H1 (cell line): ENCODE data around the gene TFF1. TPM values are rescaled to one million over a fixed set of nuclear protein-coding genes. Genes with fewer than 3 reads are reported as not detected.

Experiments used
- BCL11A ChIP-seq, 2 experiments: IDR thresholded peaks; one replicate each; pipeline ENCODE4 v1.6.1; 2011; ENCODE audit warnings: low read depth in 2 of 2, low read length in 2 of 2, mild to moderate bottlenecking in 2 of 2
- KDM1A ChIP-seq: fragments of 200-600, 300-600 bp; sonication (generic); IDR thresholded peaks from 2 replicates; pipeline ENCODE4 v1.7.1; 2016; ENCODE audit warnings: mild to moderate bottlenecking, low read length, borderline replicate concordance
- MAX ChIP-seq: IDR thresholded peaks from 2 replicates; pipeline ENCODE4 v1.6.1; 2012; ENCODE audit warnings: inconsistent platforms
- RFX5 ChIP-seq: IDR thresholded peaks from 2 replicates; pipeline ENCODE4 v1.6.1; 2011; ENCODE audit warnings: low read depth, low read length, improper control_type of control experiment, borderline replicate concordance
- RNF2 ChIP-seq: fragments of 200-900, 300-1000 bp; sonication (generic); IDR thresholded peaks from 2 replicates; pipeline ENCODE4 v1.7.1; 2016; ENCODE audit warnings: borderline replicate concordance, low read depth, mild to moderate bottlenecking, antibody characterized with exemption, low read length; ENCODE audit not compliant: poor library complexity, severe bottlenecking; ENCODE audit errors: missing control alignments
- ZNF274 ChIP-seq: IDR thresholded peaks from 2 replicates; pipeline ENCODE4 v1.7.0; 2012; ENCODE audit warnings: low read length, borderline replicate concordance; ENCODE audit errors: extremely low read depth
- polyA plus RNA-seq, 7 experiments: library from polyadenylated mRNA; depleted of rRNA in 3 of 7; stranded (reverse) in 5 of 7; unstranded in 2 of 7; fragments of >200 nt in 5 of 7; fragments of 200-250 nt in 2 of 7; gene quantifications; 1 replicate in 5 of 7; 2 replicates in 1 of 7; 4 replicates in 1 of 7; pipeline versions ENCODE4 v1.2.1 to v1.2.3, GENCODE V29; 2011 to 2013; ENCODE audit warnings: missing spikeins in 2 of 7, mixed read lengths in 2 of 7
- total RNA-seq: library from RNA; stranded (reverse); fragmentation: NEBNext Ultra II Directional; extraction: Animal tissue kit (Norgen Biotek cat#: 25700); gene quantifications from 2 replicates; pipeline ENCODE4 v1.2.1, GENCODE V29; 2021

TFF1 gene
- total and polyA plus RNA-seq, 2 of the 8 experiments (the other 6 are each of a cell fraction or from before 2014, with no cell fraction given) = not detected

DNA sequence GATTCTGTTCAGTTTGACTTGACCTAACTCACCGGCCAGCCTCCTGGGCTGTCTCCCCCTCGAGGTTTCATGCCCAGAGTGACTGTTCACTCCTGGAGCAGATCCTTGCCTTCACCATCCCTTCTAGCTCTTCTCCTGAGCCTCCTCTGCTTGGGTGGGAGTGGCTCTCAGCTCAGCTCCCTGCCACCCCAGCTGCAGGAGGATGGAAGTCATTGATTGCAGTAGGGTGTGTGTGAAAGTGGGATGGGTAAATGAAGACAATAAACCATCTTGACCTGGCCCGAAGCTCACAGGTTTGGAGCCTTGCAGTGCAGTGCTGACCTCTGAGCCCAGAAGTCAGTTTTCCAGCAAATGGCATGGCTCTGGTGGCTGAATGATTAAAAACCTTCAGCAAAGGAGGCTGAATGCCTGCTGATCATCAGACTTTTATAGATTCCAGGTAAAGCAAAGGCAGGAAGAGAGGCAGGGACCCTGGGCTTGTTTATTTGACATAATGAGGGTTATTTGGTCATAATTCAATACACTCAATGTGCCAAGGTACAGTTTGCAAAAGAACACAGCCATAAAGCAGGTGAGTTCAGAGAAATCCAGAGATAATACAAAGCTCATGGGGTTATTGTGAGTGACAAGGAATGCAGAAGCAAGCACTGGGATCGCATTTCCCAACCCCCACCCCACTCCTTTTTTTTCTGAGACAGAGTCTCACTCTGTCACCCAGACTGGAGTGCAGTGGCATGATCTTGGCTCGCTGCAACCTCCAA, 33.6 kb downstream of the TFF1 start (continued):
- TF ChIP-seq ZNF274 = no peak
- no peak for TF ChIP-seq RFX5
- TF ChIP-seq KDM1A = no peak
- no peak for TF ChIP-seq BCL11A (IDR thresholded peaks at IDR 0.05; ENCODE audit: low read depth in 2 of 2, low read length in 2 of 2)
- TF ChIP-seq RNF2 = no peak
- no peak for TF ChIP-seq MAX
